Mesodermal cell (in vitro differentiated cells): ENCODE measurements around the gene CYP11A1.

ENCODE experiments used
- H3K27ac ChIP-seq: 2 replicates; pipeline ENCODE4 v1.7.0; 2013; ENCODE audit warnings: mild to moderate bottlenecking, low read depth, low read length, moderate library complexity; ENCODE audit not compliant: severe bottlenecking
- H3K36me3 ChIP-seq: 2 replicates; pipeline ENCODE4 v1.7.1; 2013; ENCODE audit warnings: mild to moderate bottlenecking, low read length, moderate library complexity; ENCODE audit not compliant: control insufficient read depth, insufficient read depth
- H3K4me1 ChIP-seq: one replicate; pipeline ENCODE4 v1.7.1; 2013; ENCODE audit warnings: mild to moderate bottlenecking, low read length; ENCODE audit not compliant: insufficient read depth, control insufficient read depth, poor library complexity, severe bottlenecking
- H3K4me3 ChIP-seq: 2 replicates; pipeline ENCODE4 v1.7.0; 2013; ENCODE audit warnings: low read length, control low read depth, mild to moderate bottlenecking; ENCODE audit not compliant: insufficient read depth, poor library complexity, severe bottlenecking; ENCODE audit errors: extremely low read depth
- H3K9me3 ChIP-seq: 2 replicates; pipeline ENCODE4 v1.7.1; 2013; ENCODE audit warnings: mild to moderate bottlenecking, low read length, moderate library complexity; ENCODE audit not compliant: control insufficient read depth
- WGBS, 2 experiments: methylation state at CpG; one replicate each; pipeline ENCODE4 v1.1.5; 2013; ENCODE audit warnings: missing lambda C conversion rate in 2 of 2; ENCODE audit not compliant: insufficient coverage in 2 of 2; 5-methylcytosine and 5-hydroxymethylcytosine counted together

The CYP11A1 gene

DNA sequence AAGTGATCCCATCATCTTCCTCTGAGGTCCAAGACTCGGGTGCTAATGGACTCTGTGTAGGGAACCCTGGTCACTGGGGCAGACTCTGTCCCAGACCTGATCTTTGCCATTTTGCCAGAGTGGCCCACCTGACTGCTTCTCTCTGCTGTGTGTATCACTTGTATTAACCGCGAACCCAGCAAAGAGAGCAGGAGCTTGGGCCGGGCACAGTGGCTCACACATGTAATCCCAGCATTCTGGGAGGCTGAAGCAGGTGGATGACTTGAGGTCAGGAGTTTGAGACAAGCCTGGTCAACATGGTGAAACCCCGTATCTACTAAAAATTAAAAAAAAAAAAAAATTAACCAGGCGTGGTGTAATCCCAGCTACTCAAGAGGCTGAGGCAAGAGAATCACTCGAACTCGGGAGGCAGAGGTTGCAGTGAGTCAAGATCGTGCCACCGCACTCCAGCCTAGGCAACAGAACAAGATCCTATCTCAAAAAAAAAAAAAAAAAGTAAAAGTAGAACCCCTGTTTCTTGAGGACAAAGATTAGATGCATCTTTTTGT is 32.9 kb upstream of the CYP11A1 start:
- peaks cover 14% of the 10 kb centered on the region for H3K4me1 ChIP-seq
- H3K9me3 ChIP-seq: no peaks in the 10 kb centered on the region

DNA sequence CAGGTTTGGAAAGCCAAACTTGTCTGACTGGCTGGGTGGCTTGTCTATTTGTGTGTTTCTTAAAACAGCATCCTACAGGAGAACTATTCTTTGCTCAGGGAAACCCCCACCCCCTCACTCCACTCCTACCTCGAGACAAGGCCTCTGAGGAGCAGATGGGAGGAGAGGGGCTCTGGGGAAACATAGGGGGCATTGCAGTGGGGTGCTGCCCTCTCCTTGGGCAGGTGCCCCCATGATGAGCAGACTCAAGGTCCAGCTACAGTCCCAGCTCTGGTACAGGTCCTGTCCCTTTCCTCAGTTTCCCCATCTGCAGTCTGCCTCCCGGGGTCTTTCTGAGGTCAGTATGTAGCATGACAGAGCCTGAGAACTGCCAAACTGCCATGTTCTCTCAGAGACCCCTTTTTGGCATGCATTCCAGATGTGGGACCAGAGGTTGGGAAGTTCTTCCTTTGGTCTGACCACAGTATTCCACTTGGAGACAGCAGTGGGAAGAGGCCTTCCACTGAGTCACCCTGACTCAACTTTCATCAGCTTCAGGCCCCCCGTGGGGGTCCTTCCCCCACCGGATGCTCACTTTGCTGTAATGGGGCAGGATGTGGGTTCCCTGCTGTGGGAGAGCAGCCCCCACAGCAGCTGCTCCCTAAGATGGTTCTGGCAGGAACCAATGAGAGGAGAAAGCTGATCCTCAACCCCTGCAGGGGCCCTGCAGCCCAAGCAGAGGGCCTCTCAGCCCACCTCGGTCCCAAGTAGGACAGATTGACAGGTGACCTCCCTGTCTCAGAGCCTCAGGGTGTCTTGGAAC is 32.3 kb upstream of the CYP11A1 start:
- Histone ChIP-seq H3K4me1 (peaks cover 14% of the 10 kb centered on the region), H3K36me3 (no peaks in the 10 kb centered on the region), H3K4me3 (no peak overlapping the region), H3K27ac (no peak overlapping the region), H3K9me3 (no peaks in the 10 kb centered on the region)
- 33 to 51% methylated on average over 1 to 2 of the region's 5 CpGs for WGBS, 2 experiments

More for the DNA sequence above, 32.9 kb upstream of the CYP11A1 start:
- no peak overlapping the region for H3K27ac ChIP-seq
- no peaks in the 10 kb centered on the region for H3K36me3 ChIP-seq
- H3K4me3 ChIP-seq: no peak overlapping the region
- WGBS, 2 experiments: 77 to 95% methylated on average over 4 of the region's 10 CpGs

DNA sequence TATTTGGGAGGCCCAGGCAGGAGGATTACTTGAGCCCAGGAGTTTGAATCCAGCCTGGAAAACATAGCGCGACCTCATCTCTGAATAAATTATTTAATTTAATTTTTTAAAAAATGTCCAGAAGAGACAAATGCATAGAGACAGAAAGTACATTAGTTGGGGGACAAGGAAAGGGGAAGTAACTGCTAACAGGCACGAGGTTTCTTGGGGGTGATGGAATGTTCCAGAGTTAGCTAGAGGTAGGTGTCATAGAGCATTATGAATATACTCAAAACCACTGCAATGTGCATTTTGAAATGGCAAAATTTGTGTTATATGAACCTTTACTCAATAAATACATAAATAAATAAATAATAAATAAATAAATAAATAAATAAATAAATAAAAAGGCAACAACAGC is 31.7 kb upstream of the CYP11A1 start:
- no peaks in the 10 kb centered on the region for H3K9me3 ChIP-seq
- no CpG with 5 or more reads among the region's 3 CpGs for whole genome bisulfite sequencing, 2 experiments
- no peak overlapping the region for H3K4me3 ChIP-seq
- H3K27ac ChIP-seq: no peak overlapping the region
- H3K36me3 ChIP-seq: no peaks in the 10 kb centered on the region
- peaks cover 14% of the 10 kb centered on the region for H3K4me1 ChIP-seq

DNA sequence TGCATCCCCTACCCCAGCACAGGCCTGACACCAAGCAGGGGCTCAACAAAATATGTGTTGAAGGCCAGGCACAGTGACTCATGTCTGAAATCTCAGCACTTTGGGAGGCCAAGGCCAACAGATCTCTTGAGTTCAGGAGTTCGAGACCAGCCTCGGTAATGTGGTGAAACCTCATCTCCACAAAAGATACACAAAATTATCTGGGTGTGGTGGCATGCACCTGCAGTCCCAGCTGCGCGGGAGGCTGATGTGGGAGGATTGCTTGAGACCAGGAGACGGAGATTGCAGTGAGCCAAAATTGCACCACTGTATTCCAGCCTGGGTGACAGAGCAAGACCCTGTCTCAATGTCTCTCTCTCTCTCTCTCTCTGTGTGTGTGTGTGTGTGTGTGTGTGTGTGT is 30.7 kb upstream of the CYP11A1 start:
- no peak overlapping the region for H3K4me3 ChIP-seq
- no peak overlapping the region for H3K27ac ChIP-seq
- 94% methylated on average over 2 of the region's 5 CpGs; no CpG with 5 or more reads in 1 of the 2 experiments for WGBS, 2 experiments
- H3K4me1 ChIP-seq: peaks cover 14% of the 10 kb centered on the region
- no peaks in the 10 kb centered on the region for H3K36me3 ChIP-seq
- no peaks in the 10 kb centered on the region for H3K9me3 ChIP-seq

DNA sequence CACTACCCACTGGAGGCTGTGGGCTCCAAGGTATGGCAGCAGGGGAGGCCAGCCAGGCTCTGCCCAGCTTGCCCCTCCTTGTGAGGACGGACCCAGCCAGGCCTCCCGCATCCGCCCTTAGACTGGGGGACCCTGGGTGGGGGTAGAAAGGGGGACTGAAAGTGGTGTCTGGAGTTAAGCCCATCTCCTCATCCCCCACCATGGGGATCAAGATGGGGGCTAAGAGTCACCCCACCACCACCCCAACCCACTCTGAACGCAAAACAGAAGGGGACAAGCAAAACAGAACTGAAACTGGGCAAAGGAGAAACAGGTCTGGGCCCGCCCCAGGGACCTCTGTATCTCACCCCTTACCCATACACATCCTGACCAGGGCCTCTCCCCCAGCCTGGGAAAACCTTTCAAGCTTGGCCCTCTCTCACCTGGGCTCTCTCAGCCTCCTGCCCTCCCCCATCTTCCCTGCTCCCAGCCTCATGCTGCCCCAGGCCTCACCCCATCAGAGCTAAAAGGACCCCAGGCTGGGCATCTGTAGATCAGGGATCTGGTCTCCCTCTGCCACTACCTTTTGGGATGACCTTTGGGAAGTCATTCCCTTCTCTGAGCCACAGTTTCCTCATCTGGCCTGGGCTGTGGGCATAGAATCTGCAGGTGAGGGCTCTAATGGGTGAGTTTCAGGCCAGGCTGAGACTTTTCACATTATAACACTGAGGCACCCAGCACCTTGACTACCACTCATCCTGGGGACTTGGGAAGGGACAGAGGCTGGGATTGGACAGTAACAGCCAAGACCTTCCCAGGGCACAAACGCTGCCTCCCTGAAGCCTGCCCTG is 30.0 kb upstream of the CYP11A1 start:
- Histone ChIP-seq H3K27ac (no peak overlapping the region), H3K4me1 (peaks cover 11% of the 10 kb centered on the region), H3K36me3 (no peaks in the 10 kb centered on the region), H3K4me3 (no peak overlapping the region), H3K9me3 (no peaks in the 10 kb centered on the region)
- WGBS, 2 experiments: 80 to 100% methylated on average over 1 to 2 of the region's 6 CpGs

DNA sequence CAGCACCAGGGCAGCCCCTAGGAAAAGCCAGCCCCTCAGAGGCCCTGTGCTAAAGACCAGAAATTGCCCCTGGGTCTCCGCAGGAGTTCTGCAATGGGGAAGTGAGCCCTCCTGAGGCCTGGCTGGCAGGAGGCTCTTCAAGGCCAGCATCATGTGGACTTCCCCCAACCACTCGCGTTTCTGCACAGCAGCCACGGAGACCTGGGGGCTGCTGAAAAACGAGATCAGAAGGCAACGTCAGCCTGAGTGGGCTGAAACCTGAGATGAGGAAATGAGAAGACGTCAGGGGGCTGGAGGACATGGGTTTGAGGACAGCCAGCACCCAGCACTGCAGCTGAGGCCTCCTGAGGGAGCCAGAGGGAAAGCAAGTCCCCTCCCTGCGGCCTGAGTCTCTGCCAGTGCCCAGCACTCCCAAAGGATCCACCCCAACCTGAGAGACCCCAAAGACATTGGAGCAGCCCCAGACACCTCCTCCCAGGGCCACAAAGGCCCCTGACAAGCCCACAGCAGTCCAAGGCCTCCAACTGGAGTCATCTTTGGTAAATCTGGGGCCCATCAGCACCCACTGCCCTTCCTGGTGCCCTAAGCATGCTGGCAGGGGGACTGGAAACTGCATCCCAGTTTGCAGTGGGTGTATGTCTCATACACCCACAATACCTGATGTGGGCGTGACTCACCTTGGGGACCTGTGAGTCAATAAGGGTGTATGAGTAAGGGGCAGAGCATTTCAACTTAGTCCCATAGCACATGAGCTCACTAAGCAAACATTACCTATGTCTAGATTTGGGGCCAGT is 29.2 kb upstream of the CYP11A1 start:
- WGBS, 2 experiments: 44 to 48% methylated on average over 7 to 8 of the region's 9 CpGs
- no peak overlapping the region for H3K27ac ChIP-seq

DNA sequence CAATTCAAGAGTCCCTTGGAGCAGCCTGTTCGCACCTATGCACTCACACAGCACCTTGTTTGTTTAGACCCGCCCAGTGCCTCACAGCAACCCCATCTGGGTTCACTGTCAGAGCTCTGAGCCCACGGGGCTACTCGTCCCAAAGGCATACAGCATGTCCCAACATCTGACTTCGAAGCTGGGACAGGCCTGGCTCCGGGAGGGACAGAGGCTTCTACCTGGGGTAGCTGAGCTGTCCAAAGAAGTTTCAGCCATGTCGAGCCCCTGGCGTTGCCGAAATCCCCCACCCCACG is 28.6 kb upstream of the CYP11A1 start:
- WGBS, 2 experiments: 84 to 85% methylated on average over 8 to 9 of the region's 10 CpGs
- no peak overlapping the region for H3K4me3 ChIP-seq
- H3K36me3 ChIP-seq: no peaks in the 10 kb centered on the region
- peaks cover 11% of the 10 kb centered on the region for H3K4me1 ChIP-seq
- no peak overlapping the region for H3K27ac ChIP-seq
- no peaks in the 10 kb centered on the region for H3K9me3 ChIP-seq

More for the DNA sequence above, 29.2 kb upstream of the CYP11A1 start:
- H3K9me3 ChIP-seq: no peaks in the 10 kb centered on the region
- no peak overlapping the region for H3K4me3 ChIP-seq
- H3K36me3 ChIP-seq: no peaks in the 10 kb centered on the region
- H3K4me1 ChIP-seq: peaks cover 11% of the 10 kb centered on the region

DNA sequence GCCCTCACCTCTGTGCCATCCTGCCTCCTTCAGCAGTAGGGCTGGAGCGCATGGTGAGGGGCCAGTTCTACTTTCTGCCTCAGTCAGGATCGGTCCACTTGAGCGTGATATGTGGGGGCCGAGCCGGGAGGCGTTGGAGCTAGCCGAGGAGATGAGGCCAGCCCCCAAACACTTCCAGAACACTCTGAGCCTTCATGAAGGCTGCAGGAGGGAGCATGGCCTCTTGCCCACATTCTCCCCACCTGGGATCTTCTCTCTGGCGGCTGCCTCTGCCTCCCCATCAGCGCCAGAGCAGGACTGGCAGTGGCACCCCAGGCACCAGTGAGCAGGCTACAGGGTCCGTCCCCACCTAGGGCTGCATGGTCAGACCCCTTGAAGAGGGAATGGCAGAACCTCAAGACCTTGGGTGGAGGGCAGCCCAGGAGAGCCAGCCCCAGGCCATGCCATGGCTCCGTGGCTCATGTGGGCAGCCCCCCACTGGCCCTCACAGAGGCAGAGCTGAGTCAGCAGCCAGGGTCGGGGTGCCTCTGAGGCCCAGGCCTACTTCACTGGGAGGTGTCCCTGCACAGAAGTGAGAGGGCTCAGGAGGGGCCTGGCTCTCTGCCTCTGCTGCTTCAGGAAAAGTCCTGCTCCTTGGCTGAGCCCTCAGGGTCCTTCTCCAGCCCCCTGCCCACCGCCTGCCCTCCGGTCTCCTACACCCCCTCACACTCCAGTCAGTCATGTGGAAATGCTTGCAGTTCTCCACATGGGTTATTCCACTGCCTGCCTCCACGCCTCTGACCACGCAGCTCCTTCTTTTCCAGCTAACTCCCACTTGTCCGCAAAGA is 28.1 kb upstream of the CYP11A1 start:
- 93 to 98% methylated on average over 15 to 17 of the region's 17 CpGs for WGBS, 2 experiments
- Histone ChIP-seq H3K36me3 (no peaks in the 10 kb centered on the region), H3K9me3 (no peaks in the 10 kb centered on the region), H3K27ac (no peak overlapping the region), H3K4me1 (peaks cover 11% of the 10 kb centered on the region), H3K4me3 (no peak overlapping the region)

DNA sequence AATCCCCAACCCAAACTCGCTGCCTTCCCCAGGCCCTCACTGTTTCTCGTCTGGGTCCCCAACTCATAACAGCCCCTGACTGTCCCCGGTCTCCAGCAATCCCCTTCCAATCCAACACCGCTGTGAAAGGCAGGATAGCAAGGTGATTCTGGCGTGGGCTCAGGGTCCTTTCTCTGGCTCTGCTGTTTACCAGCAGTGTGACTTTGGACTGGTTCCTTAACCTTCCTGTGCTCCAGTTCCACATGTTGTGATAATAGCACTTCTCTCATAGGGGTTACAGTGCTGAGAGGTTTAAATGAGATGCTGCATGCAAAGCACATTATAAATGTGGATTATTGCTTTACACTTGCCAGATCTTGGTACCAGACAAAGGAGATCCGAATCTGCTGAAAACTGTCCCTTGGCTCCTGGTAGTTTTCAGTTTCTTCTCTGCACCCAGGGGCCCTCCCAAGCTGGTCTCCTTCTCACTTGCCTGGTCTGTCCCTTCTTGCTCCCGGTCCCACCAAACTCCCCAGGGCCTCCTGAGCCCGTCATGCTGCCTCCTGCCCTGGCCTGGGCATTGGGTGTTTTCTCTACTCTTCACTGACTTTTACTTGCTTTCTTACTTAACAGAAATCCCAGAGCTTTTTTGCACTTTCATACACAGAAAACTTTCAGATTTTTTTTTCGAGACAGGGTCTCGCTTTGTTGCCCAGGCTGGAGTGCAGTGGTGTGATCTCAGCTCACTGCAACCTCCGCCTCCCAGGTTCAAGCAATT is 26.8 kb upstream of the CYP11A1 start:
- WGBS, 2 experiments: 97% methylated on average over 10 to 11 of the region's 11 CpGs
- H3K4me3 ChIP-seq: no peak overlapping the region
- peaks cover 11% of the 10 kb centered on the region for H3K4me1 ChIP-seq
- no peaks in the 10 kb centered on the region for H3K9me3 ChIP-seq
- H3K27ac ChIP-seq: no peak overlapping the region
- H3K36me3 ChIP-seq: no peaks in the 10 kb centered on the region
